Measurements from ENCODE around the gene EFCAB13. TPM values are rescaled to one million over a fixed set of nuclear protein-coding genes. Genes with fewer than 3 reads are reported as not detected.

Gene EFCAB13
- total RNA-seq, 3 donors from 2014 or later = 8.8 to 16.4 (median 10.8) TPM

- H3K27me3 ChIP-seq = no peaks in the 10 kb centered on the region
- no peaks in the 10 kb centered on the region for H3K9me3 ChIP-seq
- TF ChIP-seq POLR2A (IDR thresholded peaks at IDR 0.05) (no peak), CTCF (IDR thresholded peaks at IDR 0.05) (no peak), POLR2AphosphoS5 (IDR thresholded peaks at IDR 0.05) (no peak)
- no peak overlapping the region for H3K27ac ChIP-seq
- no peaks in the 10 kb centered on the region for H3K4me1 ChIP-seq
- no peak for DNase-seq (ENCODE audit: low spot score in 2 of 2)
- no peaks in the 10 kb centered on the region for H3K36me3 ChIP-seq
- H3K4me3 ChIP-seq = no peak overlapping the region
- intact Hi-C loops (cut with DNase I; ENCODE audit: low total_unique reads) = no loop called here
Measured at GRCh38 chr17:47288531-47289116, 35.1 kb upstream of the EFCAB13 start.

GRCh38 chr17:47289302-47289701 lies 34.5 kb upstream of the EFCAB13 start:
- Histone ChIP-seq H3K36me3 (no peaks in the 10 kb centered on the region), H3K9me3 (no peaks in the 10 kb centered on the region), H3K27ac (no peak overlapping the region), H3K4me1 (peaks cover under 1% of the 10 kb centered on the region in 2 donors), H3K27me3 (no peaks in the 10 kb centered on the region), H3K4me3 (no peak overlapping the region)
- DNase-seq (ENCODE audit: low spot score in 2 of 2) = no peak
- TF ChIP-seq CTCF (IDR thresholded peaks at IDR 0.05) = no peak
- TF ChIP-seq POLR2A (IDR thresholded peaks at IDR 0.05) = no peak
- no peak for TF ChIP-seq POLR2AphosphoS5 (IDR thresholded peaks at IDR 0.05)
- intact Hi-C loops (cut with DNase I; ENCODE audit: low total_unique reads) = no loop called here

- Histone ChIP-seq H3K4me3 (no peak overlapping the region), H3K27ac (peak overlapping the region; percentile 38 to 54), H3K36me3 (no peaks in the 10 kb centered on the region), H3K9me3 (no peaks in the 10 kb centered on the region), H3K4me1 (peaks cover 9 to 11% of the 10 kb centered on the region in 2 donors), H3K27me3 (no peaks in the 10 kb centered on the region)
- no peak for DNase-seq (ENCODE audit: low spot score in 2 of 2)
- intact Hi-C loops (cut with DNase I; ENCODE audit: low total_unique reads) = no loop called here
- TF ChIP-seq POLR2AphosphoS5 (IDR thresholded peaks at IDR 0.05) (no peak), POLR2A (IDR thresholded peaks at IDR 0.05) (no peak), CTCF (IDR thresholded peaks at IDR 0.05) (no peak)
Measured at GRCh38 chr17:47290870-47291241, 32.9 kb upstream of the EFCAB13 start.

GRCh38 chr17:47291242-47291873 lies 32.4 kb upstream of the EFCAB13 start:
- Histone ChIP-seq H3K4me3 (no peak overlapping the region), H3K4me1 (peaks cover 9 to 11% of the 10 kb centered on the region in 2 donors), H3K36me3 (no peaks in the 10 kb centered on the region), H3K27me3 (no peaks in the 10 kb centered on the region), H3K9me3 (no peaks in the 10 kb centered on the region), H3K27ac (peak overlapping the region; percentile 38 to 58)
- intact Hi-C loops (cut with DNase I; ENCODE audit: low total_unique reads) = no loop called here
- DNase-seq (ENCODE audit: low spot score in 2 of 2) = no peak
- TF ChIP-seq POLR2AphosphoS5 (IDR thresholded peaks at IDR 0.05) (no peak), CTCF (IDR thresholded peaks at IDR 0.05) (no peak)

- no peak for DNase-seq (ENCODE audit: low spot score in 2 of 2)
- no peaks in the 10 kb centered on the region for H3K36me3 ChIP-seq
- no peaks in the 10 kb centered on the region for H3K9me3 ChIP-seq
- no peak for TF ChIP-seq POLR2A (IDR thresholded peaks at IDR 0.05)
- no peak for TF ChIP-seq CTCF (IDR thresholded peaks at IDR 0.05)
- TF ChIP-seq POLR2AphosphoS5 (IDR thresholded peaks at IDR 0.05) = no peak
- peak overlapping the region in 1 of 2 donors; percentile 58 for H3K27ac ChIP-seq
- intact Hi-C loops (cut with DNase I; ENCODE audit: low total_unique reads) = no loop called here
- H3K27me3 ChIP-seq = no peaks in the 10 kb centered on the region
- H3K4me3 ChIP-seq = no peak overlapping the region
- H3K4me1 ChIP-seq = peaks cover 9 to 11% of the 10 kb centered on the region in 2 donors
Measured at GRCh38 chr17:47292206-47292605, 31.5 kb upstream of the EFCAB13 start.
